CD4-positive, alpha-beta T cell treated with Interleukin-1 beta for 1 hour (primary cell): ENCODE measurements around the gene HSPB2.

ENCODE experiments used
- DNase-seq, 2 donors: peaks; one replicate each; pipeline ENCODE4 v3.0.0-alpha.2; 2020 to 2022

The HSPB2 gene

DNA sequence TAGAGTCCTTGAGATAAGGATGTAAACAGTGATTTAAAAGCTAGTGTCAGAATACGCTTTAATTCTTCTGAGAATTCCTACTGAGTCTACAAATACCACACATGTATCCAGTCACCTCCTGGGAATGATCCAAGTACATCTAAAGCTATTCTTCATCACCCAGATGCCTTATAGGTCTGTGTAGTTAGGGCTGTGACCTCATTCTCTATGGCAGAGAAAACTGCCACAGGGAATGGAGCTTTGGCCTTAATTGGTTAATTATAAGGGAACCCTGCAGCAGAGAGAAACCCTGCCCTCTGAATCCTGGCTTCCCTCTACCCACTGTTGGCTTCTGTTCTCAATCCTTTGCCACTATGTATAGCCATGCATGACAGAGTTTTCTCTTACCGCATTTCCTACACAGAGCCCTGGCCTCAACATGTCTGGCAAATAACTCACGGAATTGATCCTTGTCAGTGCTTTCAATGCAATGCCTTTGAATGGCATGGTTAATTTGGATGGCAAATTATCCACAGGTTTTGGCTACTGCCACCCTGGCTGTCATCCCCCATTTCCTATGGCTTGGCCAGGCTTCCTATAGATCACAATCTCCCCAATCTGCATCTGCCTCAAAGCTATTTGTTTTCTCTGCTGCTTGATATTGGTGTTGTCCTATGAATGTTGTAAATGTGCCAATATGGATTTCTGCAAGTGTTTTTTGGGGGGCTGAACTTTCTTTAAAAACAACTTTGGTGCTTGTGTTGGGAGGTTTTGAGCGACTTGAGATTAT lies 27.5 kb downstream of the HSPB2 start:
- DNase-seq: no peak

DNA sequence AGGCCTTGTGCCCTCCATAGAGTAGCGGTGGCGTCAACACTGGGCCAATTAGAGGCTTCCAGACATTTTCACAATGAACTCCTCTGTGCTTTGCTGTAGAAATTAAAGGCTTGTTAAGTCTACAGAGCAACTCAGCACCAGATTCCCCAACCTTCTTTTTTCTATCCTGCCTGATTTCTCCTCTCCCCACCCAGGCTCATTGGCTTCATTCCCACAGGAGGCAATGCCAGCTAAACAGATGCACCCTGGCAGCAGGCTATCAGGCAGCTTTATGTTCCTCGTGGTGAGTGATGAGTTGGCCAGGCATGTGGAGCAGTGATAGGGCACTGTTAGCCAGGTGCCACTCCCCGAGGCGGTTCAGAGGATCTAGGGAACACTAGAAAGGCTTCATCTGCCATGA lies 29.4 kb downstream of the HSPB2 start:
- no peak for DNase-seq

DNA sequence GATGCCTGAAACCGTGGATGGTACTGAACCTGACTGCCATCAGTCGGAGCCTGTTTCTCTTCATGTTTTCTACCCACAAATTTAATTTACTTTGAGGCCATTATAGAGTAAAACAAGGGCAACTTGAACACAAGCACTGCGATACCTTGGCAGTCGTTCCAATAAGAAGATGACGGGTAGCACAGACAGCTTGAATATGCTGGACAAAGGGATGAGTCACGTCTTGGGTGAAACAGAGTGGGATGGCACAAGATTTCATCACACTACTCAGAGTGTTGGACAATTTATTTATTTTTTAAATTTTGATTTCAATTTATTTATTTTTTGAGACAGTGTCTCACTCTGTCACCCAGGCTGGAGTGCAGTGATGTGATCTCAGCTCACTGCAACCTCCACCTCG lies 30.3 kb downstream of the HSPB2 start:
- no peak for DNase-seq

GRCh38 chr11:111944139-111944538 lies 31.6 kb downstream of the HSPB2 start:
- no peak for DNase-seq

DNA sequence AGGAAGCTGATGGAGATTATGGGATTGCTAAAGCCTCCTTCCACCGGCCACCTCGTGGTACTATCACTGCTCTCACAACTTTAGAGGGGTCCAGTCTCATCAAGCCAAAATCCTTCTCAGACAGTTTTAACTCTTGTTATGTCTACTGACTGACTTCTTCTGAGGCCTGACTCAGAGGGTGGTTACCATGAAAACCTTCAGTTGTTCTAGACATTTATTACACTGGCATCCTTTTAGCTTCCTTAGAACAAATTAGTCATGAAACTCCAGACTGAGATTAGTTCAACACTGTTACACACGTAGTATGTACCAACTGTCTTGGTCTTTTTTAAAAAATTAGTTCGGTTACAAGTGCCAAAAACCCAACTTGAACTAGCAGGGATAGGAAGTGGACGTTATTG lies 32.1 kb downstream of the HSPB2 start:
- DNase-seq: no peak

DNA sequence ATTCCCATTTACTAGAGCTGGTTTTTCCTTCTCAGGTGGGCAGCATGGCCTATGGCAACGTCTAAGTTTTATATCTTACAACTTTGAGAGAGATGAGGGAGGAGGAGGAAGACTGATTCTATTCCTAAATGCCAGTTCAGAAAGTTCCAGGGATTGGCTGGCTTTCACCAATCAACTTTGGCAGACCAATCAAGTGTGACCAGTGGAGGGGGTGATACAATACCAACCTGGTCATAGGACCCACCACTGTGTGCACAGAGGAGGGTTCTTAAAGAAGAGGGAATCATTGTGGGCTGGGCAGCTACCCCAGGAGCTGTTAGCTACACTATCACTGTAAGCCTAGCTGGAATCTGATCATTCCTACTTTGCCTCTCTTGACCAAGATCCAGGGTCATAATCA lies 32.7 kb downstream of the HSPB2 start:
- DNase-seq: no peak

DNA sequence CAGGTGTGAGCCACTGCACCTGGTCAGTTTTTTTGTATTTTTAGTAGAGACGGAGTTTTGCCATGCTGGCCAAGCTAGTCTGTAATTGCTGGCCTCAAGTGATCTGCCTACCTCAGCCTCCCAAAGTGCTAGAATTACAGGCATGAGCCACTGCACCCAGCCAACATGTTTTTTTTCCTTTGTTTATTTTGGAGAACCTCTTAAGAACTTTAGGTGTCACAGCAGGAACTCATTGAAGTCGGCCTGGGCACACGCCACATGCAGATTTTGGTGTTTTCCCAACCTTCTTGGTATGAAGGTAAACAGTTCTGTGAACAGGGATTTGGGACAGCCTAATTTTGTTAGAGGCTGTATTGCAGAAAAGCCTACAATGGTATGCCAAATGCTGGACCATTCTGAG lies 34.0 kb downstream of the HSPB2 start:
- DNase-seq: no peak

- DNase-seq: no peak
These were observed 34.6 kb downstream of the HSPB2 start for GRCh38 chr11:111947143-111947542.

DNA sequence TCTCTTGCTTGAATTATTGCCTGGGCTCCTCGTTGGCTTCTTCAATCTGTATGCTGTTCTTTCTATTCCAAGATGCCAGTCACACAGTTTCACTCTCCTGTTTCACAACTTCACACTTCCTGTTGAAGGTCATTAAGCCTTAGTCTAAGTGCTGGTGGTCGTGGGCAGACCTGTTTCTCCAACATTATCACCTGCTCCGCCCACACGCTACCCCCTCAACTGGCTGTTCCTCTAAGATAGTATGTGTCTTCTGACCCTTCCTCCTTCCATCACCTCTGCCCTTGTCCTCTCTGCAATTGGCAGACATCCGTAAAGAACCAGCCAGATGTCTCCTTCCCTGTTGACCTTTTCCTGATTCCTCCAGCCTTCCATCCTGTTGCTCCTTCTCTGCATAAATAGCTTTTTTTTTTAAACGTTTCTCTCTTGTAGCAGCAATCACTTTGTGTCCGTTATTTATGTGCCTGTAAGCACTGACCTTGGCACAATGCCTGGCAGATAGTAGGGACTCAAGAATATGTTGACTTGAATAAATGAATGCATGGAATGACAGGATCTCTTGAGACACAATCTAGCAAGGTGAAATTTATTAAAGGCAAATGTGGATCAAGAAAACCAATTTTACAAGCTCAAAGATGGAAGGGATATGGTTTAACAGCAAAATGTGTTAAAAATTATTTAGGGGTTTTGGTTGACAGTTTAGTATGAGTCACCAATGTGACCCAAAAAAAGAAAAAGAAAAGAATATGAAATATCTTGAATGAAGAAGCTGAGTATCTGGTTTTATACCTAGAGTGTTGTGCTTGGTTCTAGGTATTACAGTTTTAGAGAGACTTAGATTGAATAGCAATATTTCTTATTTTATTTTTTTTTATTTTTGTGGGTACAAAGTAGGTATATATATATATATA lies 37.2 kb downstream of the HSPB2 start:
- no peak for DNase-seq

GRCh38 chr11:111951565-111951964 lies 39.0 kb downstream of the HSPB2 start:
- DNase-seq: no peak

- DNase-seq: no peak
These were observed 41.6 kb downstream of the HSPB2 start for GRCh38 chr11:111954154-111954553.

DNA sequence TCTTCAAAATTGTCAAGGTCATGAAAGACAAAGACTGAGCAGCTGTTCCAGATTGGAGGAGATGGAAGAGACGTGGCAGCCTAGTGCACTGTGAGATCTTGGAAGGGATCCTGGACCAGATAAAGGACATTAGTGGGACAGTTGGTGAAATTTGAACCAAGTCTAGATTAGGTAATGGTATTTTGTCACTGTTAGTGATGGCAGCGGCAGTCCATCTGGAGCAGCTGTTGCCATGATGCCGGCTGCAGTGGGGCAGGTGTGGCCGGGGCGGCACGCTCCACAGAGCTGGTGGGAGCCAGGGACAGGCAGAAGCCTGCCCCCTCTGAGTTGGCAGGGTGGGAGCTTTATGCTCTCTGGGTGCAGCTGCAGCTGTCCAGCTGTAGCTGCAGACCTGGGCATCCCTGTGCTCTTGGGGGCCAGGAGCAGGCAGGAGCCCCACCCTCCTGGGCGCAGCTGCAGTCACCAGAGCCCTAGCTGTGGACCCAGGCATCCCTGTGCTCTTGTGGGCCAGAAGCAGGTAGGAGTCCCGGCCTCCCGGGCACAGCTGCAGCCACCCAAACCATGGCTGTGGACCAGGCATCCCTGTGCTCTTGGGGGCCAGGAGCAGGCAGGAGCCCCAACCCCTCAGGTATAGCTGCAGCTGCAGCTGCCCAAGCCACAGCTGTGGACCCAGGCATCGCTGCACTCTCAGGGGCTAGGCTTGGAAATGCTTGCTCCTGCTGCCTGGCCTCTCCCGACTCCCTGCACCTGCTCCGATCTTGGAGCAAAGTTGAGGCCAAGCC lies 45.3 kb downstream of the HSPB2 start:
- DNase-seq: no peak

DNA sequence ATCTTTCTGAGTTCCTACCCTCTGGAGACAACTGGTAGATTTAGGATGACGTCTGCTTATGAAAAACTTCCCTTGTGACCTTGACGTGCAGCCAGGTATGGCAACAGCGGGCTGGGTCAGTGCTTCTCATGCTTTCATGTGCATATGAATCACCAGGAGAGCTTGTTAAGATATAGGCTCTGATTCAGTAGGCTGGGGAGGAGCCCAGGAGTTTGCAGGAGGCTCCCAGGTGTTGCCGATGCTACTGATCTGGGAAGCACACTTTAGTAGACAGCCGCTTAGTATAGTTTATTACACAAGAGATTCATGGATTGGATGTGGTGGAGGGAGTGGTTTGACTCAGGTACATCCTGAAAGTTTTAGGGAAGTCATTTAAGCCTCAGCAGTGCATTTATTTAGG lies 48.4 kb downstream of the HSPB2 start:
- no peak for DNase-seq

GRCh38 chr11:111961389-111962300 lies 49.1 kb downstream of the HSPB2 start:
- no peak for DNase-seq
